Osteoblast (primary cell): Measurements from ENCODE around the gene CTBP2. TPM values are rescaled to one million over a fixed set of nuclear protein-coding genes. Genes with fewer than 3 reads are reported as not detected.

ENCODE experiments used
- DNase-seq: peaks from one replicate; pipeline ENCODE4 v3.0.0; 2011; ENCODE audit warnings: low spot score, mixed read lengths; ENCODE audit not compliant: insufficient read length; ENCODE audit errors: missing footprints
- H2AFZ ChIP-seq: 2 replicates; pipeline ENCODE4 v1.6.0; 2011; ENCODE audit warnings: mild to moderate bottlenecking, low read length
- H3K27ac ChIP-seq: 2 replicates; pipeline ENCODE4 v1.5.1; 2011; ENCODE audit warnings: mild to moderate bottlenecking, low read depth, low read length, moderate library complexity
- H3K27me3 ChIP-seq: 2 replicates; pipeline ENCODE4 v1.6.0; 2012; ENCODE audit warnings: mild to moderate bottlenecking, control low read depth, inconsistent platforms, low read length, moderate library complexity; ENCODE audit not compliant: insufficient read depth
- H3K36me3 ChIP-seq: 2 replicates; pipeline ENCODE4 v1.5.1; 2011; ENCODE audit warnings: mild to moderate bottlenecking, low read length, control low read depth, moderate library complexity; ENCODE audit not compliant: insufficient read depth
- H3K4me1 ChIP-seq: 2 replicates; pipeline ENCODE4 v1.5.1; 2011; ENCODE audit warnings: mild to moderate bottlenecking, low read length, control low read depth, moderate library complexity; ENCODE audit not compliant: insufficient read depth
- H3K4me2 ChIP-seq: 2 replicates; pipeline ENCODE4 v1.6.0; 2011; ENCODE audit warnings: mild to moderate bottlenecking, low read length; ENCODE audit not compliant: insufficient read depth
- H3K4me3 ChIP-seq: fragments of 200-600 bp; sonication (generic); 3 replicates; pipeline ENCODE4 v1.5.1; 2012; ENCODE audit warnings: mild to moderate bottlenecking, low read length, inconsistent platforms; ENCODE audit not compliant: insufficient read depth
- H3K79me2 ChIP-seq: 2 replicates; pipeline ENCODE4 v1.6.0; 2012; ENCODE audit warnings: mild to moderate bottlenecking, low read length, control low read depth, inconsistent platforms; ENCODE audit not compliant: insufficient read depth
- H3K9me3 ChIP-seq: 2 replicates; pipeline ENCODE4 v1.5.1; 2011; ENCODE audit warnings: low read depth, low read length, control low read depth
- H4K20me1 ChIP-seq: 2 replicates; pipeline ENCODE4 v1.6.0; 2012; ENCODE audit warnings: mild to moderate bottlenecking, low read length, control low read depth; ENCODE audit not compliant: insufficient read depth
- total RNA-seq: library from RNA; depleted of rRNA; stranded (reverse); fragments of >200 nt; gene quantifications from 2 replicates; pipeline ENCODE4 v1.2.3, GENCODE V29; 2012
- TF ChIP-seq, protein P1 (sequence below): IDR thresholded peaks from 2 replicates; pipeline ENCODE4 v1.5.1; 2011; ENCODE audit warnings: mild to moderate bottlenecking, low read depth, low read length, moderate library complexity; ENCODE audit errors: extremely low read depth

Gene CTBP2
- total RNA-seq, 1 donor: 65.9 TPM

DNA sequence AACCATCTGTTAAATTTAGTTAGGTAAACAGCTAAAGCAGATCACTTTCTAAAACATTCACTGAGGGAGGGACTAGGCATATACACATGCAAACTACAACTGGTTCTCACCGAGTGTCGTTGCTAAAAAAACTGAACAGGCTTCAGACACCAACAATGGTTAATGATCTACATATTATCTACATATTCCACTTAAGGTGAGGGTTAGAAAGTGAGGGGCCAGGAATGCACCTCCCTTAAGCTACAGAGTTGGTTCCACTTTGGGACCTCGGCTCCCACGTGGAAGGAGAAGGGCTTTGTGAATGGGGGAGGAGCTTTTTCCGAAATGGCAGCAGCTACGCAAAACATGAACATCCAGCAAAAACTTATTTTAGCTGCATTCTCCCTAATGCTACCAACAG is 5.8 kb downstream of the CTBP2 start:
- TF ChIP-seq, protein P1, sequence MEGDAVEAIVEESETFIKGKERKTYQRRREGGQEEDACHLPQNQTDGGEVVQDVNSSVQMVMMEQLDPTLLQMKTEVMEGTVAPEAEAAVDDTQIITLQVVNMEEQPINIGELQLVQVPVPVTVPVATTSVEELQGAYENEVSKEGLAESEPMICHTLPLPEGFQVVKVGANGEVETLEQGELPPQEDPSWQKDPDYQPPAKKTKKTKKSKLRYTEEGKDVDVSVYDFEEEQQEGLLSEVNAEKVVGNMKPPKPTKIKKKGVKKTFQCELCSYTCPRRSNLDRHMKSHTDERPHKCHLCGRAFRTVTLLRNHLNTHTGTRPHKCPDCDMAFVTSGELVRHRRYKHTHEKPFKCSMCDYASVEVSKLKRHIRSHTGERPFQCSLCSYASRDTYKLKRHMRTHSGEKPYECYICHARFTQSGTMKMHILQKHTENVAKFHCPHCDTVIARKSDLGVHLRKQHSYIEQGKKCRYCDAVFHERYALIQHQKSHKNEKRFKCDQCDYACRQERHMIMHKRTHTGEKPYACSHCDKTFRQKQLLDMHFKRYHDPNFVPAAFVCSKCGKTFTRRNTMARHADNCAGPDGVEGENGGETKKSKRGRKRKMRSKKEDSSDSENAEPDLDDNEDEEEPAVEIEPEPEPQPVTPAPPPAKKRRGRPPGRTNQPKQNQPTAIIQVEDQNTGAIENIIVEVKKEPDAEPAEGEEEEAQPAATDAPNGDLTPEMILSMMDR: no peak
- no peaks in the 10 kb centered on the region for H3K27me3 ChIP-seq
- H3K36me3 ChIP-seq: peaks cover 4% of the 10 kb centered on the region
- peaks cover 94% of the 10 kb centered on the region for H3K79me2 ChIP-seq
- H4K20me1 ChIP-seq: peaks cover 26% of the 10 kb centered on the region
- no peak overlapping the region for H2AFZ ChIP-seq
- H3K9me3 ChIP-seq: no peaks in the 10 kb centered on the region
- H3K4me3 ChIP-seq: no peak overlapping the region
- H3K4me1 ChIP-seq: peaks cover 49% of the 10 kb centered on the region
- peak; percentile 75 for DNase-seq
- peak overlapping the region; percentile 37 for H3K4me2 ChIP-seq
- peak overlapping the region; percentile 38 for H3K27ac ChIP-seq

DNA sequence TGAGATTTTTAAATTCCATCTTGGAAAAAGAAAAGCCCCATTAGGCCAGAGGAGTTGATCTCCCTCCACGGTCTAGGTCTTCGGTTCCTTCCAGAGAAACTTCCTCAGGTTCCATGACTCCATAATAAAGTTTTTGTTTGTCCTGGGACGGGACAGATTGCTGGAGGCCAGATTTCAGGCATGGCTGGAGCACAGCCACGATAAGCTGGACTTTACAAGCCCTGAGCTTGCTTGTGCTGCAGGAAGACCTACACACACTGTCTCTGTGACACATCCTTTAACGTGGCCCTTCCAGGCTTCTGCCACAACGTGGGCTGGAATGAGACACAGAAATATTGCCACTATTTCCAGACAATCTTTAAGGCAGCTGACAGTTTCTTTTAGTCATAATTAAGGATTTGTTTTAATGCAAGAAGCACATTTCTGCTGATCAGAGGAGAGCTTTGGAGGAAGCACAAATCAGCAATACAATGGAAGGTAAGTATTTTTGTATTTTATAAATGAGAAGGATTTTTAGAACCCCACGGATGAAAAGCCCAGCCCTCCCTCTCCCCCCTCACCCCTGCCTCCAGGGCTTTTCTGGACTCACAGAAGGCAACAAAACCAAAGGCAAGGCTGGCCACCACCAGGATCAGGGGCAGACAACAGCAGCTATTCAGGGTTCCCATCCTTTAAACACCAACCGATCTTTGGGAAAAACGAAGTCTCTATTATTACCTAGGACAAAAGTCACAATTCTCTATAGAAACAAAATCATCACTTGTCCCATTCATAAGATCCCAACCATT is 6.5 kb downstream of the CTBP2 start:
- H3K4me3 ChIP-seq: no peak overlapping the region
- H4K20me1 ChIP-seq: peaks cover 26% of the 10 kb centered on the region
- H3K9me3 ChIP-seq: no peaks in the 10 kb centered on the region
- DNase-seq: peak; percentile 92
- TF ChIP-seq, protein P1: no peak
- peaks cover 4% of the 10 kb centered on the region for H3K36me3 ChIP-seq
- peak overlapping the region; percentile 38 for H3K27ac ChIP-seq
- H3K27me3 ChIP-seq: no peaks in the 10 kb centered on the region
- no peak overlapping the region for H2AFZ ChIP-seq
- H3K4me2 ChIP-seq: peak overlapping the region; percentile 46
- H3K79me2 ChIP-seq: peaks cover 100% of the 10 kb centered on the region
- H3K4me1 ChIP-seq: peaks cover 55% of the 10 kb centered on the region

DNA sequence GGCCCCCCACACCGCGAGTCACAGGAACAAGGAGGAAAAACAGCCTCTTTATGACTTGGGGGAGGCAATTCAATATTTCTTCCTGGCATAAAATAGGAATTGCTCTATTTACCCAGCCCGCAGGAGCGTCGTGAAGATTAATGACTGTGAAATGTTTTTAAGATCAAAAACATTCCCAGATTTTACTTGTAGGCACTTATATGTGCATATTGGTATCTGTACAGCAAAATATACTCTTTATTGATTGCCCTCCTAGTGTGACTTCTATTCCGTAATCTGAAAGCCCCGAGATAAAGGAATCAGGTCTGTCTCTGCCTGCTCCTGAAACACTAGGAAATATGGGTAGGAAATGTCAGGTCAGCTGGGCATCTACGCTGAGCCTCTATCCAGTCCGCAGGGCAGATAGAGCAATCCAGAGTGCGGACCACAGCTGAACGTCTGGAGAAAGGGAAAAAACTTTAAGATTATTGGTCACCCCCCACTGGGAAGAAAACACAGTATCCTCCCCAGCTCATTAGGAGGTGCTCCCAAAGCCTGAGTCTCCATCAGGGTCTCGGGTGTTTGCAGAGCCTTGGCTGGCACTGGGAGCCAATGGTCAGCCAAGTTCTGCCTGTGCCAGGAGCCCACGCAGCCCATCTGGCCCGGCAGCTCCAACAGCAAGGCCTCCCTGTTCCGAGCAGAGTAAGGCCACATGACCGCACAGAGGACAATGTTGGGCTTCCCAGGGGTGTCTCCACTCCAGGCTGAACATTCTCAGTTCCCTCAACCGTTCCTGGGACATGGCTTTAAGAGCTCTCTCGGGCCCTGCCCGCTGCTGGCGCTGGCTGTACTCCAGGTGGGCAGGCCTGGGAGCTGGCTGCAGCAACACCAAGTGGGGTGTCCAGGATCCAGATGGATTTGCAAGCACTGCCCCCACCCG is 7.7 kb downstream of the CTBP2 start:
- peak overlapping the region; percentile 46 for H3K4me2 ChIP-seq
- H3K4me1 ChIP-seq: peaks cover 62% of the 10 kb centered on the region
- H3K79me2 ChIP-seq: peaks cover 100% of the 10 kb centered on the region
- H2AFZ ChIP-seq: peak overlapping the region; percentile 14
- peaks cover 25% of the 10 kb centered on the region for H4K20me1 ChIP-seq
- H3K27ac ChIP-seq: peak overlapping the region; percentile 38
- no peaks in the 10 kb centered on the region for H3K9me3 ChIP-seq
- DNase-seq: peak; percentile 88
- no peaks in the 10 kb centered on the region for H3K27me3 ChIP-seq
- peaks cover 7% of the 10 kb centered on the region for H3K36me3 ChIP-seq
- peak overlapping the region; percentile 32 for H3K4me3 ChIP-seq
- TF ChIP-seq, protein P1: no peak
